ENCODE data around the gene RDX. TPM values are rescaled to one million over a fixed set of nuclear protein-coding genes. Genes with fewer than 3 reads are reported as not detected.

Gene RDX
- total and polyA plus RNA-seq, 2 of the 13 experiments (the other 11 are each of a cell fraction or from before 2014, with no cell fraction given), result 20.7 to 63.1 TPM

- ChIA-PET CTCF (ENCODE audit: low intra/inter-chr PET ratio, low total read pairs) (no interaction called here), POLR2A (no interaction called here)
- 99% methylated on average over 2 of the region's 2 CpGs for WGBS (ENCODE audit: low lambda C conversion rate)
- DNase-seq (ENCODE audit: low spot score) (no peak), FAIRE-seq (no peak), ATAC-seq (no peak)
- Histone ChIP-seq H3K4me1 (ENCODE audit: insufficient read depth, low read length) (no peaks in the 10 kb centered on the region), H3K9me3 (ENCODE audit: low read length) (no peaks in the 10 kb centered on the region), H3K4me2 (ENCODE audit: low read depth, low read length) (no peak overlapping the region), H4K20me1 (ENCODE audit: insufficient read depth, low read length) (no peaks in the 10 kb centered on the region), H2AFZ (ENCODE audit: low read length) (no peak overlapping the region), H3K79me2 (ENCODE audit: insufficient read depth, low read length) (peaks cover under 1% of the 10 kb centered on the region), H3K27ac (ENCODE audit: extremely low read length, insufficient read depth, low read length) (no peak overlapping the region), H3K36me3 (replicated peaks in 1 of 2; ENCODE audit: control insufficient read depth in 1 of 2, insufficient read depth in 2 of 2, low read length in 2 of 2) (peaks cover 1 to 37% of the 10 kb centered on the region in 2 experiments; a peak in 3 of 5 replicates), H3K4me3 (replicated peaks in 1 of 3; ENCODE audit: insufficient read depth in 1 of 3, low read depth in 2 of 3, low read length in 3 of 3) (no peak overlapping the region), H3K27me3 (ENCODE audit: control insufficient read depth in 1 of 2, insufficient read depth in 2 of 2, low read length in 2 of 2) (no peaks in the 10 kb centered on the region), H3K9ac (ENCODE audit: insufficient read depth, low read depth, low read length) (no peak overlapping the region)
- intact Hi-C loops (cut with micrococcal nuclease; ENCODE audit: unreplicated experiment), result no loop called here
- BruUV-seq (replicated peaks), result no TSS peak
- in situ Hi-C loops (cut with HindIII; ENCODE audit: extremely low pct_ligation_motif_present, low pct_unique_long_range_greater_than_20kb), result no loop called here
- no peak for TF ChIP-seq NAIF1 (CRISPR knock-in tag; IDR thresholded peaks at IDR 0.05; ENCODE audit: borderline replicate concordance)
- TF ChIP-seq GATAD1 (CRISPR knock-in tag; IDR thresholded peaks at IDR 0.05), result no peak
- TF ChIP-seq SKIL (CRISPR knock-in tag; IDR thresholded peaks at IDR 0.05; ENCODE audit: borderline replicate concordance), result no peak
- no peak for TF ChIP-seq HBP1 (CRISPR knock-in tag; IDR thresholded peaks at IDR 0.05; ENCODE audit: low read depth)
- no peak for TF ChIP-seq SNAPC5 (CRISPR knock-in tag; IDR thresholded peaks at IDR 0.05; ENCODE audit: borderline replicate concordance)
- TF ChIP-seq ZBTB10 (CRISPR knock-in tag; IDR thresholded peaks at IDR 0.05; ENCODE audit: borderline replicate concordance), result no peak
- no peak for TF ChIP-seq ZNF747 (CRISPR knock-in tag; IDR thresholded peaks at IDR 0.05; ENCODE audit: borderline replicate concordance)
- TF ChIP-seq ZKSCAN5 (CRISPR knock-in tag; IDR thresholded peaks at IDR 0.05), result no peak
- TF ChIP-seq MED1 (CRISPR knock-in tag; IDR thresholded peaks at IDR 0.05), result no peak
- no peak for TF ChIP-seq HNF1B (CRISPR knock-in tag; IDR thresholded peaks at IDR 0.05)
- TF ChIP-seq ELF1 (CRISPR knock-in tag; IDR thresholded peaks at IDR 0.05), result no peak
- no peak for TF ChIP-seq ZNF274 (CRISPR knock-in tag; IDR thresholded peaks at IDR 0.05)
- no peak for TF ChIP-seq E2F2 (CRISPR knock-in tag; IDR thresholded peaks at IDR 0.05; ENCODE audit: borderline replicate concordance)
- no peak for TF ChIP-seq RORA (CRISPR knock-in tag; IDR thresholded peaks at IDR 0.05)
These were observed 35.0 kb downstream of the RDX start for GRCh38 chr11:110261195-110262071.

All from HepG2 (cell line).